SK-N-SH (cell line): ENCODE data around the gene SYNE3. TPM values are rescaled to one million over a fixed set of nuclear protein-coding genes. Genes with fewer than 3 reads are reported as not detected.

Source experiments
- CTCF ChIA-PET: fragments of 300-600, 350-600 bp; formaldehyde crosslinking; extraction: SDS; loops from one replicate; lab custom pipeline; 2021; lab: Yijun Ruan, JAX
- POLR2A ChIA-PET: fragments of 350-600 bp; sonication (Branson Sonifier 250); formaldehyde crosslinking; extraction: SDS; loops from one replicate; lab custom pipeline; 2020; ENCODE audit warnings: antibody characterized with exemption, inconsistent platforms; lab: Yijun Ruan, JAX
- DNase-seq: peaks from one replicate; pipeline ENCODE4 v3.0.0; 2012
- H2AFZ ChIP-seq: fragments of 200-600 bp; sonication (generic); 2 replicates; pipeline ENCODE4 v1.8.1; 2016; ENCODE audit warnings: antibody characterized with exemption, mild to moderate bottlenecking, low read depth
- H3F3A ChIP-seq: fragments of 200-600 bp; sonication (generic); replicated peaks from 2 replicates; pipeline ENCODE3; 2016; ENCODE audit warnings: antibody characterized with exemption, mild to moderate bottlenecking; ENCODE audit not compliant: insufficient read depth
- H3K27ac ChIP-seq, 2 experiments: fragments of 200-500 bp in 1 of 2; fragments of 200-600 bp in 1 of 2; sonication (Bioruptor generic) in 1 of 2; sonication (generic), shearing (Covaris generic) in 1 of 2; 2 replicates each; pipeline versions ENCODE4 v1.5.1 to v1.6.1; 2014 to 2016; ENCODE audit warnings: low read depth in 2 of 2, inconsistent platforms in 1 of 2, low read length in 1 of 2, mild to moderate bottlenecking in 1 of 2, mixed read lengths in 1 of 2
- H3K27me3 ChIP-seq: fragments of 200-600 bp; sonication (generic), shearing (Covaris generic); 2 replicates; pipeline ENCODE4 v1.6.1; 2016; ENCODE audit warnings: mixed run types; ENCODE audit not compliant: insufficient read depth
- H3K36me3 ChIP-seq, 2 experiments: fragments of 200-500 bp in 1 of 2; fragments of 200-600 bp in 1 of 2; sonication (Bioruptor generic) in 1 of 2; sonication (generic) in 1 of 2; replicated peaks in 1 of 2; 2 replicates each; pipeline versions ENCODE3 to v1.5.1; 2014 to 2016; ENCODE audit warnings: low read length in 1 of 2, mild to moderate bottlenecking in 1 of 2; ENCODE audit not compliant: insufficient read depth in 2 of 2, control insufficient read depth in 1 of 2
- H3K4me1 ChIP-seq, 2 experiments: fragments of 200-500 bp in 1 of 2; fragments of 200-600 bp in 1 of 2; sonication (Bioruptor generic) in 1 of 2; sonication (generic), shearing (Covaris generic) in 1 of 2; 2 replicates each; pipeline versions ENCODE4 v1.5.1 to v1.6.1; 2014 to 2016; ENCODE audit warnings: low read depth in 1 of 2, low read length in 1 of 2, mixed run types in 1 of 2; ENCODE audit not compliant: insufficient read depth in 2 of 2, control insufficient read depth in 1 of 2
- H3K4me2 ChIP-seq: fragments of 200-600 bp; sonication (generic), shearing (Covaris generic); 2 replicates; pipeline ENCODE4 v1.6.1; 2017; ENCODE audit warnings: mixed run types
- H3K4me3 ChIP-seq, 2 experiments: fragments of 200-500 bp in 1 of 2; fragments of 200-600 bp in 1 of 2; sonication (Bioruptor generic) in 1 of 2; sonication (generic), shearing (Covaris generic) in 1 of 2; 2 replicates each; pipeline versions ENCODE4 v1.5.1 to v1.8.1; 2014 to 2016; ENCODE audit warnings: low read depth in 2 of 2, inconsistent platforms in 1 of 2, low read length in 1 of 2, mild to moderate bottlenecking in 1 of 2, mixed read lengths in 1 of 2, moderate library complexity in 1 of 2
- H3K79me2 ChIP-seq: fragments of 200-600 bp; sonication (generic); 2 replicates; pipeline ENCODE4 v1.8.1; 2017; ENCODE audit warnings: mild to moderate bottlenecking; ENCODE audit not compliant: insufficient read depth
- H3K9ac ChIP-seq: fragments of 200-600 bp; sonication (generic); 2 replicates; pipeline ENCODE4 v1.6.1; 2017; ENCODE audit warnings: mixed run types
- H3K9me2 ChIP-seq: fragments of 200-600 bp; sonication (generic); 2 replicates; pipeline ENCODE4 v1.6.1; 2017; ENCODE audit warnings: mixed run types
- H3K9me3 ChIP-seq: fragments of 200-600 bp; sonication (generic); 2 replicates; pipeline ENCODE4 v1.6.1; 2017; ENCODE audit warnings: mixed run types, mild to moderate bottlenecking, moderate library complexity
- H4K20me1 ChIP-seq: fragments of 200-600 bp; sonication (generic); 2 replicates; pipeline ENCODE4 v1.6.1; 2017; ENCODE audit warnings: mild to moderate bottlenecking, mixed run types; ENCODE audit not compliant: insufficient read depth
- EP300 ChIP-seq, 2 experiments: IDR thresholded peaks; 2 replicates each; pipeline versions ENCODE4 v1.4.0 to v1.6.1; 2012; ENCODE audit warnings: borderline replicate concordance in 1 of 2, low read depth in 1 of 2, low read length in 1 of 2
- EZH2phosphoT487 ChIP-seq: fragments of 200-600 bp; sonication (generic); IDR thresholded peaks from 2 replicates; pipeline ENCODE4 v1.6.1; 2017; ENCODE audit warnings: low read depth, mixed run types, mild to moderate bottlenecking, antibody characterized with exemption, moderate library complexity, borderline replicate concordance
- FOXJ3 ChIP-seq: sonication (generic); formaldehyde crosslinking; IDR thresholded peaks from 2 replicates; pipeline ENCODE4 v1.5.1; 2020; ENCODE audit warnings: mild to moderate bottlenecking, missing genetic modification reagents
- FOXM1 ChIP-seq: IDR thresholded peaks from 2 replicates; pipeline ENCODE4 v1.4.0; 2012; ENCODE audit warnings: low read depth, mild to moderate bottlenecking
- GABPA ChIP-seq: IDR thresholded peaks from 2 replicates; pipeline ENCODE4 v1.4.0; 2012; ENCODE audit warnings: low read depth, mild to moderate bottlenecking
- GATA2 ChIP-seq: sonication (generic); formaldehyde crosslinking; IDR thresholded peaks from 2 replicates; pipeline ENCODE4 v1.5.0; 2020; ENCODE audit warnings: mild to moderate bottlenecking, missing genetic modification reagents
- JUND ChIP-seq: IDR thresholded peaks from 2 replicates; pipeline ENCODE4 v1.4.0; 2012
- MEF2A ChIP-seq: IDR thresholded peaks from 2 replicates; pipeline ENCODE4 v1.4.0; 2012; ENCODE audit warnings: low read depth, borderline replicate concordance
- RFX5 ChIP-seq: IDR thresholded peaks from 2 replicates; pipeline ENCODE4 v1.6.1; 2012; ENCODE audit warnings: mild to moderate bottlenecking, improper control_type of control experiment, low read length
- SIN3A ChIP-seq: IDR thresholded peaks from 2 replicates; pipeline ENCODE4 v1.6.1; 2012; ENCODE audit warnings: low read depth, mild to moderate bottlenecking, low read length, moderate library complexity, borderline replicate concordance
- TEAD4 ChIP-seq: IDR thresholded peaks from 2 replicates; pipeline ENCODE4 v1.4.0; 2012; ENCODE audit warnings: mild to moderate bottlenecking, borderline replicate concordance; ENCODE audit not compliant: insufficient read depth
- YY1 ChIP-seq: IDR thresholded peaks from 2 replicates; pipeline ENCODE4 v1.4.0; 2012; ENCODE audit warnings: low read depth, mild to moderate bottlenecking
- whole genome bisulfite sequencing: methylation state at CpG from one replicate; pipeline ENCODE4 v1.1.6; 2017; ENCODE audit warnings: low lambda C conversion rate; 5-methylcytosine and 5-hydroxymethylcytosine counted together
- polyA plus RNA-seq, 3 experiments: library from polyadenylated mRNA; depleted of rRNA; stranded (reverse); fragments of >200 nt; gene quantifications; 2 replicates each; pipeline ENCODE4 v1.2.3, GENCODE V29; 2012
- TF ChIP-seq, protein P1 (sequence below): fragments of 150-350 bp; IDR thresholded peaks from 2 replicates; pipeline ENCODE4 v1.6.1; 2016; ENCODE audit warnings: mild to moderate bottlenecking, low read depth, low read length
- TF ChIP-seq, protein P2 (sequence below): fragments of 200-600 bp; sonication (generic); IDR thresholded peaks from 2 replicates; pipeline ENCODE4 v1.6.1; 2017; ENCODE audit warnings: antibody characterized with exemption, mild to moderate bottlenecking, moderate library complexity
- TF ChIP-seq, protein P3 (sequence below): IDR thresholded peaks from 2 replicates; pipeline ENCODE4 v1.4.0; 2012; ENCODE audit warnings: low read depth, borderline replicate concordance
- TF ChIP-seq, protein P4 (sequence below): fragments of 150-350 bp; IDR thresholded peaks from 2 replicates; pipeline ENCODE4 v1.6.1; 2017; ENCODE audit warnings: antibody characterized with exemption, low read length, low read depth, borderline replicate concordance
- TF ChIP-seq, protein P5 (sequence below): IDR thresholded peaks from 2 replicates; pipeline ENCODE4; 2012
- TF ChIP-seq, protein P6 (sequence below): IDR thresholded peaks from 2 replicates; pipeline ENCODE4 v1.4.0; 2012; ENCODE audit warnings: low read depth
- TF ChIP-seq, protein P7 (sequence below): IDR thresholded peaks from 2 replicates; pipeline ENCODE4 v1.4.0; 2012; ENCODE audit warnings: low read depth, borderline replicate concordance
- TF ChIP-seq, protein P8 (sequence below): IDR thresholded peaks from 2 replicates; pipeline ENCODE4 v1.6.1; 2012; ENCODE audit warnings: mild to moderate bottlenecking, low read depth, low read length, moderate library complexity

The SYNE3 gene
- polyA plus RNA-seq, 1 of the 3 experiments (the other 2 are of a cell fraction), result 2.0 TPM

DNA sequence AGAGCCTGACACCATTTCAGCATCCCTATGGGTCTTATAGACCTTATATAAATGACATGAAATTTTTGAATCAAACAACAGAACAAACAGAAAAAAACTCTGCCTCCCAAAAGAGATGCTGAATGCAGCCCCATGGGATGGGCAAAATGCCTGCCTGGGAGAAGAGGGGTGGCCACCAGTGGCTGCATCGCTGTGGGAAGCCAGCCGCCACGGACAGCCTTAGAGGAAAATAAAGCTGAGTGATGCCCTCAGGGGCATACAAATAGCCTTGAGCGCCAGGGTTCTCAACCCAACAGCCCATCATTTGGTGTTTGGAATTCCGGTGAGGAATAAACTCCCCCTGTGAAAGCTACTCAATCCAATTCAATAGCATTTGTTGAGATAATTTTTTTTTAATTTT lies 22.9 kb downstream of the SYNE3 start:
- H3K27me3 ChIP-seq, result no peaks in the 10 kb centered on the region
- peaks cover 16 to 31% of the 10 kb centered on the region in 2 experiments; a peak in 1 of 4 replicates for H3K4me1 ChIP-seq
- no peaks in the 10 kb centered on the region for H3K9me3 ChIP-seq
- H3K79me2 ChIP-seq, result no peaks in the 10 kb centered on the region; the same call in 1 of the 2 replicates
- WGBS, result 76% methylated on average over 5 of the region's 5 CpGs
- ChIA-PET CTCF (interaction anchor here (1.0 to 2.5 kb wide), 5 partner anchors 10 to 60 kb away, joined by 3 to 8 read pairs (median 4); no protein-coding TSS in a partner anchor), POLR2A (no interaction called here)
- peaks cover 16% of the 10 kb centered on the region for H3F3A ChIP-seq
- no peaks in the 10 kb centered on the region for H4K20me1 ChIP-seq
- no peak for DNase-seq
- H3K27ac ChIP-seq, result no peak overlapping the region
- no peak overlapping the region for H3K4me2 ChIP-seq
- TF ChIP-seq, protein P1, sequence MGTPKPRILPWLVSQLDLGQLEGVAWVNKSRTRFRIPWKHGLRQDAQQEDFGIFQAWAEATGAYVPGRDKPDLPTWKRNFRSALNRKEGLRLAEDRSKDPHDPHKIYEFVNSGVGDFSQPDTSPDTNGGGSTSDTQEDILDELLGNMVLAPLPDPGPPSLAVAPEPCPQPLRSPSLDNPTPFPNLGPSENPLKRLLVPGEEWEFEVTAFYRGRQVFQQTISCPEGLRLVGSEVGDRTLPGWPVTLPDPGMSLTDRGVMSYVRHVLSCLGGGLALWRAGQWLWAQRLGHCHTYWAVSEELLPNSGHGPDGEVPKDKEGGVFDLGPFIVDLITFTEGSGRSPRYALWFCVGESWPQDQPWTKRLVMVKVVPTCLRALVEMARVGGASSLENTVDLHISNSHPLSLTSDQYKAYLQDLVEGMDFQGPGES, result no peak
- TF ChIP-seq JUND, result no peak
- no peak for TF ChIP-seq GATA2 (CRISPR knock-in tag)
- TF ChIP-seq, protein P2, sequence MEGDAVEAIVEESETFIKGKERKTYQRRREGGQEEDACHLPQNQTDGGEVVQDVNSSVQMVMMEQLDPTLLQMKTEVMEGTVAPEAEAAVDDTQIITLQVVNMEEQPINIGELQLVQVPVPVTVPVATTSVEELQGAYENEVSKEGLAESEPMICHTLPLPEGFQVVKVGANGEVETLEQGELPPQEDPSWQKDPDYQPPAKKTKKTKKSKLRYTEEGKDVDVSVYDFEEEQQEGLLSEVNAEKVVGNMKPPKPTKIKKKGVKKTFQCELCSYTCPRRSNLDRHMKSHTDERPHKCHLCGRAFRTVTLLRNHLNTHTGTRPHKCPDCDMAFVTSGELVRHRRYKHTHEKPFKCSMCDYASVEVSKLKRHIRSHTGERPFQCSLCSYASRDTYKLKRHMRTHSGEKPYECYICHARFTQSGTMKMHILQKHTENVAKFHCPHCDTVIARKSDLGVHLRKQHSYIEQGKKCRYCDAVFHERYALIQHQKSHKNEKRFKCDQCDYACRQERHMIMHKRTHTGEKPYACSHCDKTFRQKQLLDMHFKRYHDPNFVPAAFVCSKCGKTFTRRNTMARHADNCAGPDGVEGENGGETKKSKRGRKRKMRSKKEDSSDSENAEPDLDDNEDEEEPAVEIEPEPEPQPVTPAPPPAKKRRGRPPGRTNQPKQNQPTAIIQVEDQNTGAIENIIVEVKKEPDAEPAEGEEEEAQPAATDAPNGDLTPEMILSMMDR, result no peak
- TF ChIP-seq, protein P3, sequence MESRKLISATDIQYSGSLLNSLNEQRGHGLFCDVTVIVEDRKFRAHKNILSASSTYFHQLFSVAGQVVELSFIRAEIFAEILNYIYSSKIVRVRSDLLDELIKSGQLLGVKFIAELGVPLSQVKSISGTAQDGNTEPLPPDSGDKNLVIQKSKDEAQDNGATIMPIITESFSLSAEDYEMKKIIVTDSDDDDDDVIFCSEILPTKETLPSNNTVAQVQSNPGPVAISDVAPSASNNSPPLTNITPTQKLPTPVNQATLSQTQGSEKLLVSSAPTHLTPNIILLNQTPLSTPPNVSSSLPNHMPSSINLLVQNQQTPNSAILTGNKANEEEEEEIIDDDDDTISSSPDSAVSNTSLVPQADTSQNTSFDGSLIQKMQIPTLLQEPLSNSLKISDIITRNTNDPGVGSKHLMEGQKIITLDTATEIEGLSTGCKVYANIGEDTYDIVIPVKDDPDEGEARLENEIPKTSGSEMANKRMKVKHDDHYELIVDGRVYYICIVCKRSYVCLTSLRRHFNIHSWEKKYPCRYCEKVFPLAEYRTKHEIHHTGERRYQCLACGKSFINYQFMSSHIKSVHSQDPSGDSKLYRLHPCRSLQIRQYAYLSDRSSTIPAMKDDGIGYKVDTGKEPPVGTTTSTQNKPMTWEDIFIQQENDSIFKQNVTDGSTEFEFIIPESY, result no peak
- TF ChIP-seq, protein P4, sequence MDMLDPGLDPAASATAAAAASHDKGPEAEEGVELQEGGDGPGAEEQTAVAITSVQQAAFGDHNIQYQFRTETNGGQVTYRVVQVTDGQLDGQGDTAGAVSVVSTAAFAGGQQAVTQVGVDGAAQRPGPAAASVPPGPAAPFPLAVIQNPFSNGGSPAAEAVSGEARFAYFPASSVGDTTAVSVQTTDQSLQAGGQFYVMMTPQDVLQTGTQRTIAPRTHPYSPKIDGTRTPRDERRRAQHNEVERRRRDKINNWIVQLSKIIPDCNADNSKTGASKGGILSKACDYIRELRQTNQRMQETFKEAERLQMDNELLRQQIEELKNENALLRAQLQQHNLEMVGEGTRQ, result no peak
- no peak for TF ChIP-seq SIN3A
- TF ChIP-seq, protein P5, sequence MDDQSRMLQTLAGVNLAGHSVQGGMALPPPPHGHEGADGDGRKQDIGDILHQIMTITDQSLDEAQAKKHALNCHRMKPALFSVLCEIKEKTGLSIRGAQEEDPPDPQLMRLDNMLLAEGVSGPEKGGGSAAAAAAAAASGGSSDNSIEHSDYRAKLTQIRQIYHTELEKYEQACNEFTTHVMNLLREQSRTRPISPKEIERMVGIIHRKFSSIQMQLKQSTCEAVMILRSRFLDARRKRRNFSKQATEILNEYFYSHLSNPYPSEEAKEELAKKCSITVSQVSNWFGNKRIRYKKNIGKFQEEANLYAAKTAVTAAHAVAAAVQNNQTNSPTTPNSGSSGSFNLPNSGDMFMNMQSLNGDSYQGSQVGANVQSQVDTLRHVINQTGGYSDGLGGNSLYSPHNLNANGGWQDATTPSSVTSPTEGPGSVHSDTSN, result no peak
- TF ChIP-seq EP300 (IDR thresholded peaks at IDR 0.05; ENCODE audit: borderline replicate concordance in 1 of 2, low read depth in 1 of 2, low read length in 1 of 2), result no peak
- no peak for TF ChIP-seq EZH2phosphoT487
- no peak for TF ChIP-seq RFX5
- TF ChIP-seq FOXJ3, result no peak
- TF ChIP-seq, protein P6, sequence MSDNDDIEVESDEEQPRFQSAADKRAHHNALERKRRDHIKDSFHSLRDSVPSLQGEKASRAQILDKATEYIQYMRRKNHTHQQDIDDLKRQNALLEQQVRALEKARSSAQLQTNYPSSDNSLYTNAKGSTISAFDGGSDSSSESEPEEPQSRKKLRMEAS, result no peak
- no peak for TF ChIP-seq FOXM1
- no peak for TF ChIP-seq TEAD4
- TF ChIP-seq, protein P7, sequence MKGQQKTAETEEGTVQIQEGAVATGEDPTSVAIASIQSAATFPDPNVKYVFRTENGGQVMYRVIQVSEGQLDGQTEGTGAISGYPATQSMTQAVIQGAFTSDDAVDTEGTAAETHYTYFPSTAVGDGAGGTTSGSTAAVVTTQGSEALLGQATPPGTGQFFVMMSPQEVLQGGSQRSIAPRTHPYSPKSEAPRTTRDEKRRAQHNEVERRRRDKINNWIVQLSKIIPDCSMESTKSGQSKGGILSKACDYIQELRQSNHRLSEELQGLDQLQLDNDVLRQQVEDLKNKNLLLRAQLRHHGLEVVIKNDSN, result no peak
- TF ChIP-seq, protein P8, sequence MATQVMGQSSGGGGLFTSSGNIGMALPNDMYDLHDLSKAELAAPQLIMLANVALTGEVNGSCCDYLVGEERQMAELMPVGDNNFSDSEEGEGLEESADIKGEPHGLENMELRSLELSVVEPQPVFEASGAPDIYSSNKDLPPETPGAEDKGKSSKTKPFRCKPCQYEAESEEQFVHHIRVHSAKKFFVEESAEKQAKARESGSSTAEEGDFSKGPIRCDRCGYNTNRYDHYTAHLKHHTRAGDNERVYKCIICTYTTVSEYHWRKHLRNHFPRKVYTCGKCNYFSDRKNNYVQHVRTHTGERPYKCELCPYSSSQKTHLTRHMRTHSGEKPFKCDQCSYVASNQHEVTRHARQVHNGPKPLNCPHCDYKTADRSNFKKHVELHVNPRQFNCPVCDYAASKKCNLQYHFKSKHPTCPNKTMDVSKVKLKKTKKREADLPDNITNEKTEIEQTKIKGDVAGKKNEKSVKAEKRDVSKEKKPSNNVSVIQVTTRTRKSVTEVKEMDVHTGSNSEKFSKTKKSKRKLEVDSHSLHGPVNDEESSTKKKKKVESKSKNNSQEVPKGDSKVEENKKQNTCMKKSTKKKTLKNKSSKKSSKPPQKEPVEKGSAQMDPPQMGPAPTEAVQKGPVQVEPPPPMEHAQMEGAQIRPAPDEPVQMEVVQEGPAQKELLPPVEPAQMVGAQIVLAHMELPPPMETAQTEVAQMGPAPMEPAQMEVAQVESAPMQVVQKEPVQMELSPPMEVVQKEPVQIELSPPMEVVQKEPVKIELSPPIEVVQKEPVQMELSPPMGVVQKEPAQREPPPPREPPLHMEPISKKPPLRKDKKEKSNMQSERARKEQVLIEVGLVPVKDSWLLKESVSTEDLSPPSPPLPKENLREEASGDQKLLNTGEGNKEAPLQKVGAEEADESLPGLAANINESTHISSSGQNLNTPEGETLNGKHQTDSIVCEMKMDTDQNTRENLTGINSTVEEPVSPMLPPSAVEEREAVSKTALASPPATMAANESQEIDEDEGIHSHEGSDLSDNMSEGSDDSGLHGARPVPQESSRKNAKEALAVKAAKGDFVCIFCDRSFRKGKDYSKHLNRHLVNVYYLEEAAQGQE, result no peak
- no peak for TF ChIP-seq GABPA
- TF ChIP-seq YY1, result no peak
- no peak for TF ChIP-seq MEF2A
- H3K9me2 ChIP-seq, result no peaks in the 10 kb centered on the region
- no peak overlapping the region for H2AFZ ChIP-seq
- no peak overlapping the region for H3K4me3 ChIP-seq
- no peaks in the 10 kb centered on the region for H3K36me3 ChIP-seq
- no peak overlapping the region for H3K9ac ChIP-seq
